PC-3 (cell line): Measurements from ENCODE around the gene OR2T3. TPM values are rescaled to one million over a fixed set of nuclear protein-coding genes. Genes with fewer than 3 reads are reported as not detected.
"Not testable (repeated sequence)": the region's sequence is repeated elsewhere in the genome, so short reads cannot be mapped to it uniquely, and the experiment has no call there.

Experiments
- ATAC-seq: fragments of 200-7000 bp; cut with Tn5 transposase; 2 replicates; pipeline ENCODE4 v1.9.1; 2020; ENCODE audit warnings: mild to moderate bottlenecking, moderate library complexity
- BruUV-seq: library from RNA; stranded (reverse); fragments of 400-500 nt; replicated peaks from 2 replicates; lab custom pipeline; 2021; lab: Mats Ljungman, UMichigan
- CTCF ChIA-PET: fragments of 300-600 bp; sonication (Branson Sonifier 250); formaldehyde crosslinking; loops from one replicate; lab custom pipeline; 2022; ENCODE audit warnings: antibody characterized with exemption; lab: Charles Lee
- POLR2A ChIA-PET: fragments of 300-600 bp; sonication (Branson Sonifier 250); formaldehyde crosslinking; loops from one replicate; lab custom pipeline; 2022; ENCODE audit warnings: antibody characterized with exemption; ENCODE audit not compliant: unreplicated experiment; lab: Charles Lee
- DNase-seq: peaks from one replicate; pipeline ENCODE4 v3.0.0-alpha.2; 2015
- H2AFZ ChIP-seq: fragments of 300-600 bp; sonication (generic); 2 replicates; pipeline ENCODE4 v1.6.0; 2016; ENCODE audit warnings: antibody characterized with exemption, low read length
- H3F3A ChIP-seq: fragments of 300-600 bp; sonication (generic); one replicate; pipeline ENCODE4 v1.6.0; 2017; ENCODE audit warnings: antibody characterized with exemption, low read length, control low read depth, mild to moderate bottlenecking; ENCODE audit not compliant: unreplicated experiment
- H3K27ac ChIP-seq: fragments of 300-600 bp; sonication (generic); 2 replicates; pipeline ENCODE4 v1.5.1; 2016; ENCODE audit warnings: mild to moderate bottlenecking, low read length
- H3K27me3 ChIP-seq: fragments of 300-600 bp; sonication (generic); 2 replicates; pipeline ENCODE4 v1.6.1; 2016; ENCODE audit warnings: low read length, mixed read lengths
- H3K36me3 ChIP-seq: fragments of 300-600 bp; sonication (generic); 2 replicates; pipeline ENCODE4 v1.6.1; 2016; ENCODE audit warnings: low read depth, mixed run types, low read length, mixed read lengths
- H3K4me1 ChIP-seq: fragments of 300-600 bp; sonication (generic); 2 replicates; pipeline ENCODE4 v1.5.1; 2016; ENCODE audit warnings: low read length; ENCODE audit not compliant: insufficient read depth
- H3K4me2 ChIP-seq: fragments of 300-600 bp; sonication (generic); 2 replicates; pipeline ENCODE4 v1.6.0; 2016; ENCODE audit warnings: low read length
- H3K4me3 ChIP-seq: fragments of 300-600 bp; sonication (generic); 2 replicates; pipeline ENCODE4 v1.5.1; 2016; ENCODE audit warnings: mild to moderate bottlenecking, low read length, mixed read lengths
- H3K79me2 ChIP-seq: fragments of 300-600 bp; sonication (generic); 2 replicates; pipeline ENCODE4 v1.6.1; 2017; ENCODE audit warnings: low read length, mixed read lengths
- H3K9ac ChIP-seq: fragments of 300-600 bp; sonication (generic); 2 replicates; pipeline ENCODE4 v1.6.0; 2016; ENCODE audit warnings: mild to moderate bottlenecking, low read length
- H3K9me2 ChIP-seq: fragments of 300-600 bp; sonication (generic); replicated peaks from 2 replicates; pipeline ENCODE4 v1.6.1; 2016; ENCODE audit warnings: mixed run types, low read length, mixed read lengths
- H3K9me3 ChIP-seq: fragments of 300-600 bp; sonication (generic); 2 replicates; pipeline ENCODE4 v1.6.1; 2016; ENCODE audit warnings: low read length, mixed read lengths
- H4K20me1 ChIP-seq: fragments of 300-600 bp; sonication (generic); 2 replicates; pipeline ENCODE4 v1.6.1; 2016; ENCODE audit warnings: low read length, mixed read lengths
- intact Hi-C: fragments of 100-400 bp; cut with micrococcal nuclease; formaldehyde crosslinking; loops from 2 replicates; pipeline ENCODE4 v1.9.0; 2023
- total RNA-seq: library from RNA; depleted of rRNA; stranded (reverse); fragments of >200 nt; gene quantifications from 2 replicates; pipeline ENCODE4 v1.2.3, GENCODE V29; 2014

Gene OR2T3
- total RNA-seq, 1 experiment from 2014 or later, result not detected

- H3K4me2 ChIP-seq, H3K79me2 ChIP-seq, POLR2A ChIA-PET, H3K9me2 ChIP-seq, DNase-seq, H2AFZ ChIP-seq, CTCF ChIA-PET, BruUV-seq, H3K4me1 ChIP-seq, H3K9me3 ChIP-seq, H3K9ac ChIP-seq, H3K36me3 ChIP-seq, H4K20me1 ChIP-seq, H3K4me3 ChIP-seq, ATAC-seq, H3K27ac ChIP-seq, H3F3A ChIP-seq, intact Hi-C loops: not testable (repeated sequence)
- peaks cover 21% of the 10 kb centered on the region; the same call in 1 of the 2 replicates for H3K27me3 ChIP-seq
These were observed 27.8 kb upstream of the OR2T3 start, which contains the start of gene OR2T2 for GRCh38 chr1:248445399-248445798. OR2T2 (plus strand) TSS chr1:248445637; CDS start chr1:248452798, 7,161 bp downstream.

GRCh38 chr1:248448409-248449074, 24.6 kb upstream of the OR2T3 start:
- H3K9ac ChIP-seq, DNase-seq, H3K4me3 ChIP-seq, H3K9me2 ChIP-seq, H3K4me2 ChIP-seq, H3K36me3 ChIP-seq, ATAC-seq, POLR2A ChIA-PET, H3K79me2 ChIP-seq, CTCF ChIA-PET, H3F3A ChIP-seq, H3K27ac ChIP-seq, H3K4me1 ChIP-seq, H2AFZ ChIP-seq, H3K9me3 ChIP-seq, intact Hi-C loops, BruUV-seq, H4K20me1 ChIP-seq: not testable (repeated sequence)
- H3K27me3 ChIP-seq, result peaks cover 20% of the 10 kb centered on the region; the same call in 1 of the 2 replicates

- DNase-seq, H3K4me3 ChIP-seq, POLR2A ChIA-PET, intact Hi-C loops, H3K4me1 ChIP-seq, H3K36me3 ChIP-seq, BruUV-seq, H3K4me2 ChIP-seq, H3K9ac ChIP-seq, H4K20me1 ChIP-seq, H3F3A ChIP-seq, ATAC-seq, H3K9me2 ChIP-seq, H3K79me2 ChIP-seq, H3K27ac ChIP-seq, CTCF ChIA-PET, H2AFZ ChIP-seq, H3K9me3 ChIP-seq: not testable (repeated sequence)
- H3K27me3 ChIP-seq, result peaks cover 11% of the 10 kb centered on the region; the same call in 1 of the 2 replicates
These were observed 23.2 kb upstream of the OR2T3 start for GRCh38 chr1:248449821-248450465.

GRCh38 chr1:248450466-248451145, 22.5 kb upstream of the OR2T3 start:
- ATAC-seq, H3K27ac ChIP-seq, CTCF ChIA-PET, H2AFZ ChIP-seq, DNase-seq, H3K36me3 ChIP-seq, H3F3A ChIP-seq, H3K9me2 ChIP-seq, H3K4me1 ChIP-seq, H3K9me3 ChIP-seq, H3K4me2 ChIP-seq, H3K79me2 ChIP-seq, H3K9ac ChIP-seq, intact Hi-C loops, BruUV-seq, H3K4me3 ChIP-seq, POLR2A ChIA-PET, H4K20me1 ChIP-seq, H3K27me3 ChIP-seq: not testable (repeated sequence)

GRCh38 chr1:248453619-248454018, 19.5 kb upstream of the OR2T3 start:
- POLR2A ChIA-PET, BruUV-seq, H3K27ac ChIP-seq, CTCF ChIA-PET, H3K79me2 ChIP-seq, H4K20me1 ChIP-seq, H3K4me3 ChIP-seq, H3K4me1 ChIP-seq, H3K9me2 ChIP-seq, intact Hi-C loops, ATAC-seq, DNase-seq, H2AFZ ChIP-seq, H3K9me3 ChIP-seq, H3F3A ChIP-seq, H3K4me2 ChIP-seq, H3K9ac ChIP-seq, H3K36me3 ChIP-seq, H3K27me3 ChIP-seq: not testable (repeated sequence)

- BruUV-seq, DNase-seq, H3K9me3 ChIP-seq, H3K27ac ChIP-seq, H3F3A ChIP-seq, H3K9ac ChIP-seq, POLR2A ChIA-PET, H3K4me3 ChIP-seq, H4K20me1 ChIP-seq, H3K79me2 ChIP-seq, intact Hi-C loops, H3K9me2 ChIP-seq, CTCF ChIA-PET, H3K27me3 ChIP-seq, H2AFZ ChIP-seq, H3K4me2 ChIP-seq, H3K36me3 ChIP-seq, H3K4me1 ChIP-seq: not testable (repeated sequence)
- peak; percentile 96 for ATAC-seq
These were observed 18.1 kb upstream of the OR2T3 start for GRCh38 chr1:248455045-248455444.
